Activated CD4-positive, alpha-beta T cell treated with anti-CD3 and anti-CD28 coated beads, Interleukin-2, amount 50 U/mL, for 1 hour (primary cell): ENCODE measurements around the gene FARS2.
"Not testable (repeated sequence)": the region's sequence is repeated elsewhere in the genome, so short reads cannot be mapped to it uniquely, and the experiment has no call there.

Experiments used
- DNase-seq: peaks from one replicate; pipeline ENCODE4 v3.0.0-alpha.2; 2020

The FARS2 gene

GRCh38 chr6:5550631-5551030 is 289.3 kb downstream of the FARS2 start:
- DNase-seq, result no peak

DNA sequence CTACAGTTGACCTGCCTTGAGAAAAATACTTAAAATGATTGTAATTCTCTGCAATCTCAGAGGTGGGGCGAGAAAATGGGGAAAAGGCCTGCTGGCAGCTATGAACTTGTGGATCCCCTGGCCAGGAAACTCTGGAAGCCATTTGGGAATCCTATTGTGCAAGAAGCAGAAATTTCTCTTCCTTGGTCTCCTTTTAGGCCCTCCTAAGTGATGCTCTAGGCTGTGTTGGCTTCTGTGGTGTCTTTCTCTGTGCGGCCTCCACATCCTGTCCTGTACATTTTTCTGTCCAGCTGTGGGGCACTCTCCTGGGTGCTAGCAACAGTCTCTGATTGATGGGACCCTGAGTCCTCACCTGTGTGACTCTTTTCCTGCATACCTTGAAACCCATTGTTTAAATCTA is 290.9 kb downstream of the FARS2 start:
- DNase-seq, result no peak

DNA sequence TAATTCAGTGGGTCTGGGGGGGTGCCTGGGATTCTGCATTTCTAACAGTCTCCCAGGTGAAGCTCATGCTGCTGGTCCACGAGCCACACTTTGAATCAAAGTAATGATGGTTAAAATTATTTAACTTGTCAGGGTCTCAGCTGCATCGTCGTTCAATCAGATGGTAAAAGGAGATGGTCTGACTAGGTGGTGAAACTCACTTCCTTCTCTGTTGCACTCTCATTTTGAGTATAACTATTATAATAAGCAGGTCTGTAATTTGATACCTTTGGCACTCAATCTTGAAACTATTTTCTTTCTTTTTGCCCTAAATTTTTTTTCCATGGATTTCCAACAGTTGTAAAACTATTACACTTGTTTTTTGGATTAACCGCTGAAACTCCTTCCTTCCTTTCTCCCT is 292.5 kb downstream of the FARS2 start:
- DNase-seq, result no peak

DNA sequence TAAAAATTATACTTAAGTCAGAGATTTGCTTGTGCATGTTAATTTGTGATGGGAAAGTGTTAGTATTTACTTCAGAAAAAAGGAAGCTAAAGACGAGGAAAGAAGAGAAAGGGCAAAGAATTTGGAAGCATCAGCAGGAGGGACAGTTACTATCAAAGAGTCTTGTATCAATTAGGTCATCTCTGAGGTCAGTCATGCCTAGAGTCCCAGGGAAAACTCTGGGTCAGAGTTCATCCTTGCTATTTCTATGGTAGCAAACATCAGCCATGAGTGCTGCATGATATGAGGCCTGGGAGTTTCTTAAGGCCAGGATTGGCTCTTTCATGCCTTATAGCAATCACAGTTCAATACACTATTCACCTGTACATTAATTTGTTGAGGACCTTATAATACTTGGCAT is 292.9 kb downstream of the FARS2 start:
- DNase-seq, result no peak

DNA sequence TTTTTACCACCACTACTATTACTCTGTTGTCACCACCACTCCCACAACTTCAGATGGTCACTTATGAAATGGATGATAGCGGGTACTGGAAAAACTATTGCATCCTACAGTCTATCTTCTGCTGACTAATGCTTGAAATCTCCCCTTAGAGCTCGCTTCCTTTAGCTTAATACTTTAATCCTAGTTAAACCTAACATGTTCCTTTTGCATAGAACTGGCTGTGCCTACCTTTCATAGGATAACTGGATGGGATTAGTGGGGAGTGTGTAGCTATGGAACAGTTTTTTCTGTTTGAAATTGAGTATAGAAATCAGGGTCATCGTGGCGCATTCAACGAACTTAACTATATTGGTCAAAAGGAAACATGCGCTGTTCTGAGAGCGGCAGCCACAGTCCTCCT is 294.7 kb downstream of the FARS2 start:
- no peak for DNase-seq

- DNase-seq, result no peak
These were observed 296.2 kb downstream of the FARS2 start for GRCh38 chr6:5557506-5557905.

DNA sequence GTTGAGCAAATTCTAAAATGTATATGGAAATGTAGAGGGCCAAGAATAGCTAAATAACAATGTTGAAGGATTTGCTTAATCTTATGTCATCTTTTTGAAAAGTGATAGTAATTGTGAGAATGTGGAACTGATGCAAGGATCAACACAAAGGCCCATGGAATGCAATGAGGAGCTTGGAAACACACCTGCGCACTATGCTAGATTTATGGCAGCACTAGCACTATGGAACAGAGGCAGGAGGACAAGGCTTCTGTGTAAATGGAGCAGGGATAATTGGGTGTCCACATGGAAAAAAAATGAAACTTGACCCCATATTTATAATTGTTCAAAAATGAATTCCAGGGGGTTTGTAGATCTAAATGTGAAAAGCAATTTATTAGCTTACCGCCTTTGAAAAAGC is 298.3 kb downstream of the FARS2 start:
- no peak for DNase-seq

DNA sequence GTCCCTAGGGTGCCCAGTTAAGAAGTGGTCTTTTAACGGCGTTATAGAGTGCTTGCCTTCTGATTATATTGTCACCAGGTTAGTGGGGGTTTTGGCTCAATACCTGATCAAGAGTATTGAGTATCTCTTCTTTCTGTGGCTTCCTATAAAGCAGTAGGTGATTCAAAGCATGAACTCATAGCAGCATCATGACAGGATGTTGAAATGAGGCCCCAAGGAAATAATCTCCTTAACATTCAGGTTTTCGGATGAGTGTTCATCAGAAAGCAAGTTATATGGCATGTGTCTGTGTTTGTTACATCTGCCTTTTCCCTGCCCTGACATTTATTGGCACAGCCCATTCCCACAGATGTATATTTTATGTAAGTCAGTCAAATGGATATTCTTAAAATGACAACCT is 301.0 kb downstream of the FARS2 start:
- no peak for DNase-seq

GRCh38 chr6:5563086-5563485 is 301.8 kb downstream of the FARS2 start:
- no peak for DNase-seq

DNA sequence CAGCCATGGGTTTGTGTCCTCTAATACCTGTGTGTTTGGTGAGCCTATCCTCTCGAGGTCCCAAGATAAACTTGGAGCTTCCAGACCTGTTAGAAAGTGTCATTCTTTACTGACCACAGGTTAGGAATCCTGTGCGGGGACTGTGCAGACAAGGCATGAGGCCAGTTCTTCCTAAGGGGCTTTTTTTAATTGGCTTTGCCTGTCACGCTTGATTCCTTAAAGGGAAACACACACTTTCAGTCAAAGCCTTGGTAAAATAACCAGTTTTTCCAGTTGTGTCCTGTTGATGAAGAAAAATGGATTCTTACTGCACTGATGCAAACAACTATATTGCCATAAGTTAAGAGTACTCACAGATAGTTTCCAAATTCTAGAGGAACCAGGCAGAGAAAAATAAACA is 303.4 kb downstream of the FARS2 start:
- not testable (repeated sequence) for DNase-seq

- no peak for DNase-seq
These were observed 304.7 kb downstream of the FARS2 start for GRCh38 chr6:5565971-5566370.

DNA sequence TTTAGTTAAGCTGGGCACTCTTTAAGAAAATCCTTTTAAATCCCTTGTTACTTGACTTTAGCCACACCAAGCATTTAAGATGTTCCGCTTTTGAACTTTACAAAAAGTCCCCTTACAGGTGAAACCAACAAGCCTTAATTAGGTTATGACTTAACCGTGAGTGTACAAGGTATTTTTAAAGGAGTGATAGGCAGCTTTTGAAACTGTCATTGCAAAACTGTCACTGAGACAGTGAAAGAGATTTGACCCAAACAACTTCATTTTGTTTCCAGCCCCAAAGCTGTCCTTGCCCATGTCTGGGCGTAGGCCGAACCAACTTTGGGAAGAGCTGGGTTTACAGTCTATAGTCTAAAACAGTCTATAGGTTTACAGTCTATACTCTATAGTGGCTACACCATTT is 305.4 kb downstream of the FARS2 start:
- no peak for DNase-seq

GRCh38 chr6:5567352-5567751 is 306.0 kb downstream of the FARS2 start:
- DNase-seq, result no peak

DNA sequence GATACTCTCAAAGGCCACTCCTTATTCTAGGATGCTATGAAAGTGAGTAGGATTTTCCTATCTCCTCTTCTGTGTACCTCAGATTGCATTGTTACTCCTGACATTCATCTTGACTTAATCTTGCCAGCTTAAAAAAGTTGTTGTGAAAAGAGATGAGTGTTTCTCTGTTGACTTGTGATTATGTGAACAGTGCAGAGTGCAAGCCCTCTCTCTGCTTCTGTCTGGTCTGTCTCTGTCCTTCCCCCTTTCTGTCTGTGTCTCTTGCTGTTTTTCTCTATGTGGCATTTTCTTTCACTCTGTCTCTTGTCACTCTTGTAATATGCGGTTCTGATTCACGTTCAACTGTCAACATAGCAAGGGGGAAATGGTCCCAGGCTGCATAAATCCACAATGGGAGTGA is 306.6 kb downstream of the FARS2 start:
- DNase-seq, result no peak

DNA sequence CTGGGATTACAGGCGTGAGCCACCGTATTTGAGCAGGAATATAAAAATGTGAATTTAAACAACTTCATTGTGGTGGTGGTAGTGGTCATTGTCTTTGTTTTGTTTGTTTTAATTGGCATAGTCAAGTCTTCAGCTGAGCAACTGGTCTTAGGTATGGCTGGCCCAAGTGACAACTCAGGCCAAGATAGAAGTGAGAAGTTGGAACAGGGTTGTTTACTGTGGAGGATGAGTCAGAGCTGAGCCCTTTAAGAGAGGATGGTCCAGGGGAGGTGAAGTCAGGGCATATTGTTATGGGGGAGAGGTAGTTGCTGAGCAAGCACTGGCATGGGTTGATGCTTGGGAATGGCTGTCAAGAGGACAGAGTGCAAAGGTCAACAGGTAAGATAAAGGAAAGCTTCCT is 308.2 kb downstream of the FARS2 start:
- no peak for DNase-seq

GRCh38 chr6:5570641-5571040 is 309.3 kb downstream of the FARS2 start:
- DNase-seq, result no peak

DNA sequence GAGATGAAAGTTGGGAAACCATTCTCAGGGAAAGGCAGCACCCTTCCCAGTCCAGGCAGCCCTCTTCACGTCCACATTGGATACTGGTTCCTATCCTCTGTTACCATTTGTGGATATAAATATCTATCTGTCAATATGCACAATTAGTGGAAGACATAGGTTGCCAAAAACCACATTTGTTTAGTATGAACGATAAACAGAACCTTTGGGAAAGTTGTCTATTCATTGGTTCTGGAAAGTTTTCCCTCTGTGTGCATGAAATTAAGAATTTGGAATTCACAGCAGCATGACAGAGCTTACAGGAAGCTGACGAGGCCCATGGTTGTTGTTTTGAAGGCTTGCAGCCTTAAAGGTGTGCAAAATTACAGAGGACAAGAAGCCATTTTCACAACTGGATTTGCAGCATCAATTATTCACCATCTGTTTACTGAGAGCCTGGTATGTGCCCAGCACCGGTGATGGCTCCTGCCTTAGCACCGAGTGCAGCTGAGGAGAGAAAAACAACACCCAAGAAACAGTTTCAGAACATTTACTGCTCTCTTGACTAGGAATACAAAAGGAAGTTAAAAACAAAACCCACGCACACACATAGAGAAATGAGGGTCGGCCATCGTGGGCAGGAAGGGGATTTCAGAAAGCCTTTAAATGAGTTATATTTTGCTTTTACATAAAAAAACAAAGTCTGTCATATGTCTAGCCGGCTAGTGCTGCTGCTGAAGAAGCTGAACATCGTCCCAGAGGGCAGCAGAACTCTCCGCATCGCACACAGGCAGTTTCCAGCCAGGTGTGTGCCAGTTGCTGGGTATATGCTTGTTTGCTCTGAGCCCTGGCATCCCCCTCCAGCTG is 319.6 kb downstream of the FARS2 start:
- DNase-seq, result no peak

DNA sequence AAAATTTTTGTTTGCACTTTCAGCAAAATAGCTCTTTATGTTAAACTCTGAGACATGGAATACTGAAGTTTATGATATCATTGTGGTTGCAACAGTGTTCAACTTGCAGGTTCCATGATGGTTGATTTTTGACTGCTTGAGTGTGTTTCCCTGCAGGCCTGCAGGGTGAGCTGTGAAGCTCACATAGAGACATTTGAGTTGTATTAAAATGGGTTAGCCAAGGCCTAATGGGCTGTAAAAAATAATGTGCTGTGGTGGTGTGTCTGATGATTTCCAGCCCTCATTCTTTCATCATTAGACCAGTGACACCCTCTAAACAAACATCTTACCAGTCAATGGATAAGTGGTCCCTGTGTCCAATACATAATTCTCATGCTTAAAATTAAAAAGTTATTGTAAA is 321.4 kb downstream of the FARS2 start:
- DNase-seq, result no peak

- DNase-seq, result no peak
These were observed 322.2 kb downstream of the FARS2 start for GRCh38 chr6:5583528-5583927.

DNA sequence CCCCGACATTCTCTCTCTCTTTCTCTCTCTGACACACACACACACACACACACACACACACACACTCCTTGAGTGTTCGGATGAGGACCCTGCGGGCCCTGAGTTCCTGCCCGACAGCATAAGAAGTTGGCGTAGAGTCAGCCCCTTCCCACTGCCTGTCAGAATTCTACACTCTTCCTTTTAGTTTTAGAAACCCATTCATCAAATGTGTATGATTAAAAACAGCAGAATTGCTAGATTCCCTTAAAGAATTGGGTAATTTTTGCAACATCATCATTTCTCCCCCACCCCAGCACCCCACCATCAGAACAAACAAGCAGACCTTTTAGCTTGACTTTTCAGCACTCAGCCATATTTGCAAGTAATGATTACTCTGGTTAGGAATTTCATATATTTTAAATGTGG is 322.8 kb downstream of the FARS2 start:
- no peak for DNase-seq

GRCh38 chr6:5587648-5588047 is 326.3 kb downstream of the FARS2 start:
- DNase-seq, result no peak

DNA sequence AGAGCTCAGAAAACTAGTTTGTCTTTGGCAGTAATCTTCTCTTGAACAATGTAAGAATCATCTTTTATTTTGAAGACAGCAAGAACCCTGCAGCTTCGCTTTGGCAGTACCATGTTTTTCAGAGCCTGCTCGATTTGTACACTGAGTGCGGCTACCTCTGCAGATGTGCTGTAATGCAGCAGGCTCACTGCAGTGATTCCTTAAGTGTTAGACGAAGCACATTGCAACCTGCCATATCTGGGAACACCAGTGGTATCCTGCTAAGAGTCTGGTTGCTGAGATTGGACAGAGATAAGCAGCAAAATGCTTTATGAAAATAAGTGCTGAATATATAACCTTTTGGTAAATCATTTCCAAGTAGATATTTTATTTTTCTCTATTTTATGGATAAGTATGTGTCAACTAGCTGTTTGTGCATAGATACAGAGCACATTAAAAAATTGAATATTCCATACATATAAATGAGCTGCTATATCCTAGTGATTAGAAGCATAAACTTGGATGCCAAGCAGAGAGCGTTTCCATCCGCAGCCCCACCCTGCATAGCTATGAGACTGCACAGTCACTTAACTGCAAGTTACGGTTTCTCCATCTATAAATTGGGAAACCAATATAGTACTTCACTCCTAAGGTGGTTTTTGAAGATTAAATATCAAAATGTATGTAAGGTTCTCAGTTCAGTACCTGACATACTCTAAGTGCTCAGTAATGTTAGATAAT is 328.3 kb downstream of the FARS2 start:
- no peak for DNase-seq

GRCh38 chr6:5590187-5590586 is 328.9 kb downstream of the FARS2 start:
- DNase-seq, result no peak

GRCh38 chr6:5592886-5593519 is 331.7 kb downstream of the FARS2 start:
- DNase-seq, result no peak
